Measurements from ENCODE around the gene SLC25A53.

SLC25A53 gene

DNA sequence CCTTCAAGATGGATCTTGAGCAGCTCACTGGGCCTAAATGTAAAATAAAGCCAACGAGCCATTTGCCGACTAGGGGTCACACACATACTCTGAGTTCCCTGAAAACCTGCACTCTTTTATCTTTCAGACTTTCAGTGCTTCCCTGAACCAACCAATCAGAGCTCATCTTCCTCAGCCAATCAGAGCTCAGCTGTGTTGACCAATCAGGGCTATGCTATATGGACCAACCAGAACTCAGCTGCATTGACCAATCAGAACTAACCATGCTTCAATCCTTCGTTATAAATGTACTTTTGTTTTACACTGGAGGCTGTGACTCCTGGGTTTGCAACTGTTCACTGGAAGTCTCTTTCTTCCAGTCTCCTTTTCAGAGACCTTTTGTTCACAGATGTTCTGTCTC, 19.3 kb downstream of the SLC25A53 start:
- TF ChIP-seq, protein P1, sequence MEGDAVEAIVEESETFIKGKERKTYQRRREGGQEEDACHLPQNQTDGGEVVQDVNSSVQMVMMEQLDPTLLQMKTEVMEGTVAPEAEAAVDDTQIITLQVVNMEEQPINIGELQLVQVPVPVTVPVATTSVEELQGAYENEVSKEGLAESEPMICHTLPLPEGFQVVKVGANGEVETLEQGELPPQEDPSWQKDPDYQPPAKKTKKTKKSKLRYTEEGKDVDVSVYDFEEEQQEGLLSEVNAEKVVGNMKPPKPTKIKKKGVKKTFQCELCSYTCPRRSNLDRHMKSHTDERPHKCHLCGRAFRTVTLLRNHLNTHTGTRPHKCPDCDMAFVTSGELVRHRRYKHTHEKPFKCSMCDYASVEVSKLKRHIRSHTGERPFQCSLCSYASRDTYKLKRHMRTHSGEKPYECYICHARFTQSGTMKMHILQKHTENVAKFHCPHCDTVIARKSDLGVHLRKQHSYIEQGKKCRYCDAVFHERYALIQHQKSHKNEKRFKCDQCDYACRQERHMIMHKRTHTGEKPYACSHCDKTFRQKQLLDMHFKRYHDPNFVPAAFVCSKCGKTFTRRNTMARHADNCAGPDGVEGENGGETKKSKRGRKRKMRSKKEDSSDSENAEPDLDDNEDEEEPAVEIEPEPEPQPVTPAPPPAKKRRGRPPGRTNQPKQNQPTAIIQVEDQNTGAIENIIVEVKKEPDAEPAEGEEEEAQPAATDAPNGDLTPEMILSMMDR (IDR thresholded peaks at IDR 0.05; ENCODE audit: low read depth, low read length): no peak
- Histone ChIP-seq H3K27ac (no peak overlapping the region), H3K36me3 (no peaks in the 10 kb centered on the region), H3K27me3 (ENCODE audit: insufficient read depth, low read depth, severe bottlenecking) (no peaks in the 10 kb centered on the region), H3K9me3 (ENCODE audit: severe bottlenecking) (no peaks in the 10 kb centered on the region), H3K4me3 (ENCODE audit: low read depth, low read length) (no peak overlapping the region)
- DNase-seq: no peak

DNA sequence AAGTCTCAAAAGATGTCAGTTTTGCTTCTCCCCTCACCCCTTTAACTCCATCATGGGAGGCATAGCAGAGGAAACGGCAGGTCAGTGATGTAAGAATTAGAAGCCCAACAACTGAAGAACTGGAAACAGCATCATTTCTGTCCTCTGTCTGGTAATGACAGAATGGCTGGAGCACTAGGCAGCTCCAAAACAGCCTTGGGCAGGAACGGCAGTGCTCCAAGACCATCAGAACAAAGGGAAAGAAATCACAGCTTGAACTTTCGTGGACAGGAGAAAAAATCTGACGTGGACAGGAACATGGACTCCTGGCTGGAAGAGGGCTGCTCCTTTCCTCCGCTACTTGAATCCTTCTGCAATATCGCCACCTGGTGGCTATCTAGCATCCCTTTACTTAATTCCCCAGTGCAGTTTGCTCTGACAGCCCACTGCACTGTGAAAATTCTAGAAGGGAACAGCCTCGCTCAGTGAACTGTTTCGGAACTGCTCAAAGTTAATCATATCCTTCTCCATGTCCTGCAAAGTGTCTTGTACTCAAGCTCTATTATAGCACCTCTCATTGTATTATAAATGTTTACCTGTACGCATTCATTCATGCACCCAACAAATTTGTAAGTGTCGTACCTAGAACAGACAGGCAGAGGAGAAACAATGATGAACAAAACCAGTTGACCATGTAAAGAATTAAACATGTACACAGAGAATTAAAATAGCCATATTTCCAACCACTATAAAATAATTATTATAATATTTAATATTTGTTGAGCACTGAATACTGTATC, 20.4 kb downstream of the SLC25A53 start:
- no peak overlapping the region for H3K4me3 ChIP-seq (ENCODE audit: low read depth, low read length)
- no peaks in the 10 kb centered on the region for H3K9me3 ChIP-seq (ENCODE audit: severe bottlenecking)
- TF ChIP-seq, protein P1 (IDR thresholded peaks at IDR 0.05; ENCODE audit: low read depth, low read length): peak; percentile 77
- H3K27me3 ChIP-seq (ENCODE audit: insufficient read depth, low read depth, severe bottlenecking): no peaks in the 10 kb centered on the region
- DNase-seq: peak; percentile 67
- no peaks in the 10 kb centered on the region for H3K36me3 ChIP-seq
- H3K27ac ChIP-seq: no peak overlapping the region

DNA sequence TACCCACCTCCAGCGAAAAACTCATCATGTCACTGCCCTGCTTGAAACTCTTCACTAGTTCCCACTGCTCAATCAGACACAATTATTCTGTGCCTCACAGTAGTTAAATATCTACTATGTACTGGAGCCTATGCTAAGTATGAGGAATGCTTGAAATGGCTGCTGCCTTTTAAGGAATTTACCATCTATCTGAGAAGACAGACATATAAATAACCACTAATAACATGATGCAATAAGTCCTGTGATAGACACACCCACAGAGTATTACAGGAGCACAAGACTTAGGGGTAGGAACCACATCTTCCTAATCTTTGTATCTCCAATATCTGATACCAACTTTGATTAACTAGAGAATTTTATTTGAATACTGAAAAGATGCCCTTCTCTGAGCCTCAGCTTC, 21.1 kb downstream of the SLC25A53 start:
- DNase-seq: no peak
- no peaks in the 10 kb centered on the region for H3K27me3 ChIP-seq (ENCODE audit: insufficient read depth, low read depth, severe bottlenecking)
- no peaks in the 10 kb centered on the region for H3K36me3 ChIP-seq
- TF ChIP-seq, protein P1 (IDR thresholded peaks at IDR 0.05; ENCODE audit: low read depth, low read length): no peak
- no peak overlapping the region for H3K4me3 ChIP-seq (ENCODE audit: low read depth, low read length)
- H3K9me3 ChIP-seq (ENCODE audit: severe bottlenecking): no peaks in the 10 kb centered on the region
- no peak overlapping the region for H3K27ac ChIP-seq

DNA sequence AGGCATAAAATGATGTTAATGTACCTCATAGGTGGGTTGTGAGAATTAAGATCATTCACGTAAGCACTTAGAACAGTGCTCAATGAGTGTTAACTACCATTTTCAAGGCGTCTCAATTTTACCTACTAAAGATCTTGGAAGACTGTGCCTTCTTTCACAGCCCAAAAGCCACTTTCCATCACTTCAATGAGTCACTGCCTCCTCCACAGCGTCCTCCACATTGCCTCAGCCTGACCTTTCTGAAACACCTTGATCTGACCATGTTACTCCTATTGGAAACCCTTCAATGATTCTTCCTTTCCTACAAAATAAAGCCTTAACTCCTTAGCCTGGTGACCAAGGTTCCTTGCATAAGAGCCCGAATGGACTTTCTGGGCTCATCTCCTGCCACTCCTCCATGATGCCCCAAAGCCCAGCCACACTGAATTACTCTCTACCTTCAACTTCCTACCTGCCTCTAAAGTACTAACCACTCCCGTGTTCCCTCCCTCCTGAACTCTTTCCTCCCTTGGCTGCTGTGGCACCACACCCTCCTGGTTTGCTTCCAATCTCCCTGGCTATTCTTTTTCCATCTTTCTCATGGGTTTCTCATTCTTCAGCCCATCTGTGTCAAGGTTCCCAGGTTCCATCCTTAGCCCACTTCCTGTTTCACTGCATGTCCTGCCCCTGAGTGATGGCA, 22.1 kb downstream of the SLC25A53 start:
- no peaks in the 10 kb centered on the region for H3K36me3 ChIP-seq
- TF ChIP-seq, protein P1 (IDR thresholded peaks at IDR 0.05; ENCODE audit: low read depth, low read length): no peak
- no peak overlapping the region for H3K4me3 ChIP-seq (ENCODE audit: low read depth, low read length)
- H3K9me3 ChIP-seq (ENCODE audit: severe bottlenecking): no peaks in the 10 kb centered on the region
- no peaks in the 10 kb centered on the region for H3K27me3 ChIP-seq (ENCODE audit: insufficient read depth, low read depth, severe bottlenecking)
- DNase-seq: no peak
- no peak overlapping the region for H3K27ac ChIP-seq

DNA sequence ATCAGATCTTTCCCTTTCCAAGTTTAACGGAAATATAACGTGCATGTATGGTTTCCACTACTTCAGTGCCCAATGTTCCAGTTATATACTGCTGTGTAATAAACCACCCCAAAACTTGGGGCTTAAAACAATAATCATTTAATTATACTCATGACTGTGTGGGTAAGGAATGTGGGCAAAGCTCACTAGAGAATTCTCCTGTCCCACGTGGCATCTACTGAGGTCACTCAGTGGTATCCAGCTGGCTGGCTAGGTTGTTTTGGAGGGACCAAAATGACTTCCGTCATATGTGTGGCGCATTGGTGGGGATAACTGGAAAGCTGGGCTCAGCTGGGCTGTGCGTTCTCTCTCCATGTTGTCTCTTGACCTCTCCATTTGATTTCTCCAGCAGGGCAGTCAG, 26.0 kb downstream of the SLC25A53 start:
- Histone ChIP-seq H3K36me3 (no peaks in the 10 kb centered on the region), H3K27me3 (ENCODE audit: insufficient read depth, low read depth, severe bottlenecking) (no peaks in the 10 kb centered on the region), H3K9me3 (ENCODE audit: severe bottlenecking) (no peaks in the 10 kb centered on the region), H3K4me3 (ENCODE audit: low read depth, low read length) (no peak overlapping the region), H3K27ac (no peak overlapping the region)
- DNase-seq: no peak
- TF ChIP-seq, protein P1 (IDR thresholded peaks at IDR 0.05; ENCODE audit: low read depth, low read length): no peak

Measured in WERI-Rb-1 (cell line).